Raji (cell line): Measurements from ENCODE around the gene PLXNC1.

Source experiments
- POLR2A ChIP-seq: IDR thresholded peaks from 2 replicates; pipeline ENCODE4 v1.6.1; 2011; ENCODE audit warnings: low read depth, low read length, control low read depth; ENCODE audit not compliant: insufficient read depth

Gene PLXNC1

GRCh38 chr12:94165670-94166364, 17.4 kb downstream of the PLXNC1 start:
- TF ChIP-seq POLR2A, result no peak

- TF ChIP-seq POLR2A, result no peak
Observed at GRCh38 chr12:94167071-94167755, 18.8 kb downstream of the PLXNC1 start.

GRCh38 chr12:94167756-94168416, 19.5 kb downstream of the PLXNC1 start:
- TF ChIP-seq POLR2A, result no peak

- TF ChIP-seq POLR2A, result no peak
Observed at GRCh38 chr12:94169495-94169894, 21.1 kb downstream of the PLXNC1 start.

- no peak for TF ChIP-seq POLR2A
Observed at GRCh38 chr12:94169966-94170689, 21.8 kb downstream of the PLXNC1 start.

GRCh38 chr12:94170690-94171594, 22.6 kb downstream of the PLXNC1 start:
- TF ChIP-seq POLR2A, result no peak

- TF ChIP-seq POLR2A, result no peak
Observed at GRCh38 chr12:94171595-94171930, 23.2 kb downstream of the PLXNC1 start.

GRCh38 chr12:94172031-94172430, 23.7 kb downstream of the PLXNC1 start:
- TF ChIP-seq POLR2A, result no peak

- no peak for TF ChIP-seq POLR2A
Observed at GRCh38 chr12:94172973-94173372, 24.6 kb downstream of the PLXNC1 start.

- no peak for TF ChIP-seq POLR2A
Observed at GRCh38 chr12:94173660-94174265, 25.4 kb downstream of the PLXNC1 start.

GRCh38 chr12:94174576-94174975, 26.2 kb downstream of the PLXNC1 start:
- TF ChIP-seq POLR2A, result no peak

- TF ChIP-seq POLR2A, result no peak
Observed at GRCh38 chr12:94175763-94176668, 27.6 kb downstream of the PLXNC1 start.

- TF ChIP-seq POLR2A, result no peak
Observed at GRCh38 chr12:94178054-94178453, 29.7 kb downstream of the PLXNC1 start.
